Measurements from ENCODE around the gene GALNS.
A peak's percentile ranks its signal among the peaks of the same experiment; 100 is the strongest.

GRCh38 chr16:88815901-88816589 is 40.7 kb downstream of the GALNS start:
- no peak for TF ChIP-seq ZNF281 (CRISPR knock-in tag; IDR thresholded peaks at IDR 0.05)
- peak; percentile 63; the same call in 1 of the 2 replicates for TF ChIP-seq CTCF (IDR thresholded peaks at IDR 0.05)
- no peak for TF ChIP-seq ZSCAN18 (CRISPR knock-in tag; IDR thresholded peaks at IDR 0.05)
- TF ChIP-seq CDX4 (CRISPR knock-in tag; IDR thresholded peaks at IDR 0.05; ENCODE audit: borderline replicate concordance): no peak
- TF ChIP-seq MLX (CRISPR knock-in tag; IDR thresholded peaks at IDR 0.05): no peak
- no peak for TF ChIP-seq SP1 (CRISPR knock-in tag; conservative IDR thresholded peaks at IDR 0.05)
- no peak for TF ChIP-seq TCF7 (CRISPR knock-in tag; IDR thresholded peaks at IDR 0.05; ENCODE audit: low read depth)
- no peak for TF ChIP-seq CREB1 (CRISPR knock-in tag; IDR thresholded peaks at IDR 0.05)
- no peak for TF ChIP-seq STAT6 (CRISPR knock-in tag; conservative IDR thresholded peaks at IDR 0.05; ENCODE audit: low read depth)
- no peak for TF ChIP-seq ARID4B (CRISPR knock-in tag; IDR thresholded peaks at IDR 0.05; ENCODE audit: borderline replicate concordance)
- TF ChIP-seq FOXK1 (CRISPR knock-in tag; IDR thresholded peaks at IDR 0.05): no peak
- no peak for TF ChIP-seq MAX (CRISPR knock-in tag; IDR thresholded peaks at IDR 0.05)
